ENCODE results near the gene FOXRED1. TPM values are rescaled to one million over a fixed set of nuclear protein-coding genes. Genes with fewer than 3 reads are reported as not detected.

Gene FOXRED1
- total RNA-seq, 1 experiment from 2014 or later, result 43.2 TPM

- ChIA-PET CTCF (no interaction called here), POLR2A (ENCODE audit: unreplicated experiment) (interaction anchor here (0.7 kb wide), 2 partner anchors 20 to 349 kb away, joined by 3 to 4 read pairs; partner anchors contain the start of gene FAM118B)
- H3F3A ChIP-seq (ENCODE audit: insufficient read depth, low read depth), result no peaks in the 10 kb centered on the region
- TF ChIP-seq EZH2 (IDR thresholded peaks at IDR 0.05; ENCODE audit: low read depth) (no peak), CTCF (conservative IDR thresholded peaks at IDR 0.05) (no peak)
- intact Hi-C loops (cut with micrococcal nuclease; ENCODE audit: unreplicated experiment), result no loop called here
- no peak overlapping the region for H3K27ac ChIP-seq
- no peak overlapping the region for H2AFZ ChIP-seq
- no peaks in the 10 kb centered on the region for H3K27me3 ChIP-seq (ENCODE audit: insufficient read depth, low read depth)
- no peaks in the 10 kb centered on the region for H3K9me2 ChIP-seq (ENCODE audit: insufficient read depth)
- DNase-seq, result no peak
- H4K20me1 ChIP-seq (ENCODE audit: insufficient read depth), result no peaks in the 10 kb centered on the region
- no peaks in the 10 kb centered on the region for H3K36me3 ChIP-seq (ENCODE audit: low read depth)
- no peaks in the 10 kb centered on the region for H3K4me1 ChIP-seq (replicated peaks; ENCODE audit: insufficient read depth)
- H3K4me3 ChIP-seq, result no peak overlapping the region
- H3K79me2 ChIP-seq (ENCODE audit: low read depth), result no peaks in the 10 kb centered on the region
- no peaks in the 10 kb centered on the region for H3K9me3 ChIP-seq (ENCODE audit: insufficient read depth, low read depth)
- no TSS peak for BruUV-seq (replicated peaks)
- no peak overlapping the region for H3K4me2 ChIP-seq
Measured at GRCh38 chr11:126231725-126232459, 37.1 kb upstream of the FOXRED1 start.

- Histone ChIP-seq H3K27ac (no peak overlapping the region), H3K4me2 (no peak overlapping the region), H3F3A (ENCODE audit: insufficient read depth, low read depth) (no peaks in the 10 kb centered on the region), H3K9me2 (ENCODE audit: insufficient read depth) (no peaks in the 10 kb centered on the region), H3K79me2 (ENCODE audit: low read depth) (no peaks in the 10 kb centered on the region), H3K27me3 (ENCODE audit: insufficient read depth, low read depth) (no peaks in the 10 kb centered on the region), H2AFZ (no peak overlapping the region), H3K4me3 (no peak overlapping the region), H3K9me3 (ENCODE audit: insufficient read depth, low read depth) (no peaks in the 10 kb centered on the region), H3K36me3 (ENCODE audit: low read depth) (no peaks in the 10 kb centered on the region), H4K20me1 (ENCODE audit: insufficient read depth) (no peaks in the 10 kb centered on the region), H3K4me1 (replicated peaks; ENCODE audit: insufficient read depth) (no peaks in the 10 kb centered on the region)
- POLR2A ChIA-PET (ENCODE audit: unreplicated experiment), result no interaction called here
- no peak for DNase-seq
- TF ChIP-seq CTCF (conservative IDR thresholded peaks at IDR 0.05) (no peak), EZH2 (IDR thresholded peaks at IDR 0.05; ENCODE audit: low read depth) (no peak)
- CTCF ChIA-PET, result no interaction called here
- intact Hi-C loops (cut with micrococcal nuclease; ENCODE audit: unreplicated experiment), result no loop called here
- no TSS peak for BruUV-seq (replicated peaks)
Measured at GRCh38 chr11:126232683-126233082, 36.3 kb upstream of the FOXRED1 start.

GRCh38 chr11:126233391-126233790, 35.6 kb upstream of the FOXRED1 start:
- Histone ChIP-seq H3K9me3 (ENCODE audit: insufficient read depth, low read depth) (no peaks in the 10 kb centered on the region), H3K4me1 (replicated peaks; ENCODE audit: insufficient read depth) (no peaks in the 10 kb centered on the region), H3K4me2 (no peak overlapping the region), H3K27me3 (ENCODE audit: insufficient read depth, low read depth) (no peaks in the 10 kb centered on the region), H4K20me1 (ENCODE audit: insufficient read depth) (no peaks in the 10 kb centered on the region), H3K27ac (no peak overlapping the region), H2AFZ (no peak overlapping the region), H3K36me3 (ENCODE audit: low read depth) (no peaks in the 10 kb centered on the region), H3K4me3 (no peak overlapping the region), H3K9me2 (ENCODE audit: insufficient read depth) (no peaks in the 10 kb centered on the region), H3K79me2 (ENCODE audit: low read depth) (no peaks in the 10 kb centered on the region), H3F3A (ENCODE audit: insufficient read depth, low read depth) (no peaks in the 10 kb centered on the region)
- CTCF ChIA-PET, result no interaction called here
- intact Hi-C loops (cut with micrococcal nuclease; ENCODE audit: unreplicated experiment), result no loop called here
- DNase-seq, result no peak
- POLR2A ChIA-PET (ENCODE audit: unreplicated experiment), result interaction anchor here (0.6 kb wide), 1 partner anchor 35 kb away, joined by 3 read pairs; no protein-coding TSS in a partner anchor
- BruUV-seq (replicated peaks), result no TSS peak
- TF ChIP-seq CTCF (conservative IDR thresholded peaks at IDR 0.05) (no peak), EZH2 (IDR thresholded peaks at IDR 0.05; ENCODE audit: low read depth) (no peak)

Data from PC-9 (cell line).